HL-60 (cell line): Measurements from ENCODE around the gene HLA-DPB1.

Source experiments
- DNase-seq, 2 experiments: peaks; one replicate each; pipeline ENCODE4 v3.0.0-alpha.2; 2010 to 2020; ENCODE audit warnings: low read depth in 1 of 2, low spot score in 1 of 2
- H3K27ac ChIP-seq: fragments of 250-450 bp; sonication (Bioruptor Pico); replicated peaks from 2 replicates; pipeline ENCODE4 v1.5.1; 2020; ENCODE audit warnings: mild to moderate bottlenecking, moderate library complexity
- H3K27me3 ChIP-seq: fragments of 250-450 bp; sonication (Bioruptor Pico); 2 replicates; pipeline ENCODE4 v1.5.1; 2021; ENCODE audit warnings: mild to moderate bottlenecking, moderate library complexity; ENCODE audit not compliant: insufficient read depth, poor library complexity, severe bottlenecking
- H3K4me3 ChIP-seq: replicated peaks from 2 replicates; pipeline ENCODE4 v1.5.1; 2011; ENCODE audit warnings: mild to moderate bottlenecking, control low read depth, low read length; ENCODE audit not compliant: insufficient read depth
- CTCF ChIP-seq: IDR thresholded peaks from one replicate; pipeline ENCODE4 v1.5.1; 2011; ENCODE audit warnings: low read length, control low read depth, inconsistent platforms; ENCODE audit not compliant: insufficient read depth
- GABPA ChIP-seq: IDR thresholded peaks from 2 replicates; pipeline ENCODE4 v1.6.1; 2012; ENCODE audit warnings: low read depth
- POLR2AphosphoS5 ChIP-seq: IDR thresholded peaks from 2 replicates; pipeline ENCODE4 v1.6.1; 2012; ENCODE audit warnings: low read depth
- REST ChIP-seq: IDR thresholded peaks from 2 replicates; pipeline ENCODE4 v1.6.1; 2012; ENCODE audit warnings: low read depth; ENCODE audit not compliant: insufficient replicate concordance
- SPI1 ChIP-seq: IDR thresholded peaks from 2 replicates; pipeline ENCODE4 v1.6.1; 2012; ENCODE audit warnings: low read depth, mild to moderate bottlenecking, borderline replicate concordance

The HLA-DPB1 gene

GRCh38 chr6:33078919-33079521 is 3.2 kb downstream of the HLA-DPB1 start:
- TF ChIP-seq POLR2AphosphoS5 (no peak), REST (no peak), SPI1 (no peak), GABPA (no peak), CTCF (no peak)
- Histone ChIP-seq H3K27ac (no peak overlapping the region), H3K27me3 (peaks cover 24% of the 10 kb centered on the region), H3K4me3 (no peak overlapping the region)
- no peak for DNase-seq

GRCh38 chr6:33079580-33079979 is 3.8 kb downstream of the HLA-DPB1 start:
- TF ChIP-seq POLR2AphosphoS5: no peak
- no peak for TF ChIP-seq REST
- no peak for TF ChIP-seq CTCF
- no peak for TF ChIP-seq SPI1
- TF ChIP-seq GABPA: no peak
- Histone ChIP-seq H3K27me3 (peaks cover 23% of the 10 kb centered on the region), H3K4me3 (no peak overlapping the region), H3K27ac (no peak overlapping the region)
- no peak for DNase-seq

- H3K27ac ChIP-seq: no peak overlapping the region
- DNase-seq: no peak
- TF ChIP-seq CTCF: no peak
- no peak for TF ChIP-seq POLR2AphosphoS5
- TF ChIP-seq GABPA: no peak
- no peak for TF ChIP-seq SPI1
- no peak for TF ChIP-seq REST
- peak overlapping the region; percentile 7; the same call in 1 of the 2 replicates for H3K4me3 ChIP-seq
- H3K27me3 ChIP-seq: peaks cover 20% of the 10 kb centered on the region
Observed at GRCh38 chr6:33080127-33081089, 4.6 kb downstream of the HLA-DPB1 start.
